HG03469 (cell line): ENCODE data around the gene CIART.
"Not testable (repeated sequence)": the region's sequence is repeated elsewhere in the genome, so short reads cannot be mapped to it uniquely, and the experiment has no call there.

Source experiments
- ATAC-seq: cut with Tn5 transposase; IDR thresholded peaks from one replicate; pipeline ENCODE4 v1.9.1; 2021; ENCODE audit warnings: mild to moderate bottlenecking, moderate library complexity, moderate number of reproducible peaks; ENCODE audit not compliant: unreplicated experiment

The CIART gene

DNA sequence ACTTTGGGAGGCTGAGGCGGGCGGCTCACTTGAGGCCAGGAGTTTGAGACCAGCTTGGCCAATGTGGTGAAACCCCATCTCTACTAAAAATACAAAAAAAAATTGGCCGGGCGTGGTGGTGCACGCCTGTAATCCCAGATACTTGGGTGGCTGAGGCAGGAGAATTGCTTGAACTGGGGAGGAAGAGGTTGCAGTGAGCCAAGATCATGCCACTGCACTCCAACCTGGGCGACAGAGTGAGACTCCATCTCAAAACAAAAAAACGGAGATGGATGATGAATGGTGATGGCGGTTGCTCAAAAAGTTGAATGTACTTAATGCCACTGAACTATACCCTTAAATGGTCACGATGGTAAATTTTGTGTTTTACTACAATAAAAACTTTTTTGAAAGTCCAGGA lies 26.2 kb downstream of the CIART start:
- not testable (repeated sequence) for ATAC-seq

- no peak for ATAC-seq
Observed at GRCh38 chr1:150309758-150310508, 27.6 kb downstream of the CIART start.

GRCh38 chr1:150311762-150312161 lies 29.4 kb downstream of the CIART start:
- ATAC-seq, result no peak

DNA sequence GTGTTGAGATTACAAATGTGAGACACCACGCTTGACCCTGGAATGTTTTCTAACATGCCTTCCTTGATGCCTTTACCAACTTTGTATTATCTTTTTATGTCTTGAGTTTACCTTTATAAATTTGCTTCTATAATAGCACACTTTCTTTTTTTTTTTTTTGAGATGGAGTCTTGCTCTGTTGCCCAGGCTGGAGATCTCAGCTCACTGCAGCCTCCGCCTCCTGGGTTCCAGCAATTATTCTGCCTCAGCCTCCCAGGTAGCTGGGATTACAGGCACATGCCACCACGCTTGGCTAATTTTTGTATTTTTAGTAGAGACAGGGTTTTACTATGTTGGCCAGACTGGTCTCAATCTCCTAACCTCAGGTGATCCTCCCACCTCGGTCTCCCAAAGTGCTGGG lies 32.3 kb downstream of the CIART start:
- ATAC-seq, result not testable (repeated sequence)

- ATAC-seq, result no peak
Observed at GRCh38 chr1:150320667-150320978, 38.3 kb downstream of the CIART start.

DNA sequence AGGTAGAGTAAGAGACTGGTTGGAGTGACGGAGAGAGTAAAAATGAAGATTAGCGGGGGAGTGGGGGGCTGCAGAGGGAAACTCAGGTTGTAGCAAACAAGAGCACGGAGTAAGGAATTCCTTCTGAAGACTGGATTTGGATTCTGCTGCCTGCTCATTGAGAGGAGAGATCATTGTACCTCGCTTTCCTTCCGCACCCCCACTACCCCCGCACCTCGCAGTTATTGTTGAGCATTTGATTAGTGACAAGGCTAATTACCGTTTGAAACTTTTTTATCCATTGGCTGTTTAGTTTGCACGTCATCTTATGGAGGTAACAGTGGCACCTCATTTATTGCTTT lies 39.4 kb downstream of the CIART start:
- no peak for ATAC-seq

DNA sequence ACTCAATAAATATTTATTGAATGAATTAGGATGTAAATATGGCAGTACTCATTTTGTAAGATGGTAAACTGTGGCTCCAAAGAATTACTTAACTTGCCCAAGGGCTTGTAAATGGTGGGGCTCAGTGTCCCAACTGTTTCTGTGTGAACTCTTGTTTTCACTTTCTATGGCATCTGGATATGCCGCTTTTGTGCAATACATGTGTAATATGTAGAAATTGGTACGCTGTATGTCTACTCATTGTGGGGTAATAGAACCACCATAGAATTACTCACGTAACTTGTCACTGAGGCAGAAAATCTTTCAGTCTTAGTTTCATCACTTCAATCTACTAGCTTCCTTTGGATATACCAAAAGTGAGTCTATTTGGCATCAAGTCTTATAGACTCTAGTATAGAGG lies 40.0 kb downstream of the CIART start:
- ATAC-seq, result no peak

GRCh38 chr1:150332651-150333290 lies 50.4 kb downstream of the CIART start:
- no peak for ATAC-seq
